HepG2 (cell line): ENCODE measurements around the gene P2RY2. TPM values are rescaled to one million over a fixed set of nuclear protein-coding genes. Genes with fewer than 3 reads are reported as not detected.

Experiments used
- ATAC-seq: fragments of 200-7000 bp; cut with Tn5 transposase; 3 replicates; pipeline ENCODE4 v1.9.1; 2020; ENCODE audit warnings: mild to moderate bottlenecking, moderate library complexity
- BruUV-seq: library from RNA; stranded (reverse); fragments of 400-500 nt; replicated peaks from 2 replicates; lab custom pipeline; 2021; lab: Mats Ljungman, UMichigan
- CTCF ChIA-PET: fragments of 300-600 bp; formaldehyde crosslinking; extraction: SDS; loops from one replicate; lab custom pipeline; 2021; ENCODE audit warnings: low total read pairs, inconsistent platforms, low intra/inter-chr PET ratio; lab: Yijun Ruan, JAX
- POLR2A ChIA-PET: fragments of 350-600 bp; sonication (Branson Sonifier 250); formaldehyde crosslinking; loops from one replicate; lab custom pipeline; 2020; ENCODE audit warnings: antibody characterized with exemption, inconsistent platforms; lab: Yijun Ruan, JAX
- DNase-seq: peaks from one replicate; pipeline ENCODE4 v3.0.0-alpha.2; 2015; ENCODE audit warnings: low spot score
- FAIRE-seq: peaks from 3 replicates; lab custom pipeline; 2011; peaks lifted over from hg19 to GRCh38; lab: Jason Lieb, UNC
- H2AFZ ChIP-seq: one replicate; pipeline ENCODE4 v1.6.1; 2011; ENCODE audit warnings: low read length, inconsistent platforms
- H3K27ac ChIP-seq: fragments of 300-600 bp; 3 replicates; pipeline ENCODE4 v1.8.0; 2011; ENCODE audit warnings: mixed run types, mild to moderate bottlenecking, mixed read lengths, low read length, inconsistent platforms; ENCODE audit not compliant: insufficient read depth; ENCODE audit errors: extremely low read length
- H3K27me3 ChIP-seq, 2 experiments: fragments of 200-600 bp in 1 of 2; 2 replicates in 1 of 2; 3 replicates in 1 of 2; pipeline versions ENCODE4 v1.6.0 to v1.8.0; 2011; ENCODE audit warnings: low read length in 2 of 2, mild to moderate bottlenecking in 2 of 2, moderate library complexity in 2 of 2, inconsistent platforms in 1 of 2; ENCODE audit not compliant: insufficient read depth in 2 of 2, control insufficient read depth in 1 of 2
- H3K36me3 ChIP-seq, 2 experiments: fragments of 200-600 bp in 1 of 2; replicated peaks in 1 of 2; 2 replicates in 1 of 2; 3 replicates in 1 of 2; pipeline versions ENCODE4 v1.5.1 to v1.8.0; 2011; ENCODE audit warnings: low read length in 2 of 2, inconsistent platforms in 1 of 2; ENCODE audit not compliant: insufficient read depth in 2 of 2, control insufficient read depth in 1 of 2
- H3K4me1 ChIP-seq: 2 replicates; pipeline ENCODE4 v1.5.1; 2012; ENCODE audit warnings: low read length, inconsistent platforms; ENCODE audit not compliant: insufficient read depth
- H3K4me2 ChIP-seq: 2 replicates; pipeline ENCODE4 v1.6.0; 2011; ENCODE audit warnings: low read depth, low read length, inconsistent platforms
- H3K4me3 ChIP-seq, 3 experiments: fragments of 200-600 bp in 1 of 3; sonication (generic), shearing (Covaris generic) in 1 of 3; replicated peaks in 1 of 3; 2 replicates each; pipeline ENCODE4 v1.5.1; 2011 to 2016; ENCODE audit warnings: low read length in 3 of 3, inconsistent platforms in 2 of 3, low read depth in 2 of 3, mild to moderate bottlenecking in 2 of 3, control low read depth in 1 of 3, mixed read lengths in 1 of 3; ENCODE audit not compliant: insufficient read depth in 1 of 3
- H3K79me2 ChIP-seq: one replicate; pipeline ENCODE4 v1.6.1; 2011; ENCODE audit warnings: low read length, inconsistent platforms; ENCODE audit not compliant: insufficient read depth
- H3K9ac ChIP-seq: 2 replicates; pipeline ENCODE4 v1.6.0; 2011; ENCODE audit warnings: mild to moderate bottlenecking, low read depth, low read length, inconsistent platforms; ENCODE audit not compliant: insufficient read depth
- H3K9me3 ChIP-seq: 2 replicates; pipeline ENCODE4 v1.5.1; 2012; ENCODE audit warnings: mild to moderate bottlenecking, low read length
- H4K20me1 ChIP-seq: 2 replicates; pipeline ENCODE4 v1.6.0; 2011; ENCODE audit warnings: inconsistent platforms, mild to moderate bottlenecking, low read length, moderate library complexity; ENCODE audit not compliant: insufficient read depth
- IRF1 ChIP-seq: sonication (generic); formaldehyde crosslinking; IDR thresholded peaks from 2 replicates; pipeline ENCODE4 v1.4.0; 2020; ENCODE audit warnings: low read depth, mild to moderate bottlenecking, missing genetic modification reagents
- POLR2A ChIP-seq, 2 experiments: IDR thresholded peaks; 2 replicates each; pipeline ENCODE4 v1.6.1; 2011; ENCODE audit warnings: low read depth in 2 of 2, low read length in 2 of 2, mild to moderate bottlenecking in 1 of 2, moderate library complexity in 1 of 2; ENCODE audit not compliant: insufficient read depth in 1 of 2
- PRPF4 ChIP-seq: fragments of 200-400 bp; formaldehyde crosslinking; IDR thresholded peaks from 2 replicates; pipeline ENCODE4 v1.6.1; 2016; ENCODE audit warnings: low read length, low read depth; ENCODE audit not compliant: poor library complexity, severe bottlenecking
- REST ChIP-seq, 2 experiments: IDR thresholded peaks; 2 replicates each; pipeline ENCODE4 v1.6.1; 2011 to 2012; ENCODE audit warnings: low read length in 2 of 2, borderline replicate concordance in 1 of 2, low read depth in 1 of 2, mild to moderate bottlenecking in 1 of 2, moderate library complexity in 1 of 2
- WIZ ChIP-seq: sonication (generic); formaldehyde crosslinking; IDR thresholded peaks from 2 replicates; pipeline ENCODE4 v1.5.1; 2020; ENCODE audit warnings: mild to moderate bottlenecking, missing genetic modification reagents
- WGBS: methylation state at CpG from one replicate; pipeline ENCODE4 v1.1.6; 2017; ENCODE audit warnings: low lambda C conversion rate; 5-methylcytosine and 5-hydroxymethylcytosine counted together
- in situ Hi-C: cut with HindIII; loops from 2 replicates; pipeline ENCODE4 v1.10.0; 2017; ENCODE audit warnings: low pct_unique_long_range_greater_than_20kb; ENCODE audit not compliant: extremely low pct_ligation_motif_present
- intact Hi-C: fragments of 100-400 bp; cut with micrococcal nuclease; formaldehyde crosslinking; loops from one replicate; pipeline ENCODE4 v1.10.0; 2022; ENCODE audit not compliant: unreplicated experiment
- polyA plus RNA-seq, 8 experiments: library from polyadenylated mRNA; depleted of rRNA in 3 of 8; stranded (reverse) in 7 of 8; unstranded in 1 of 8; fragments of >200 nt; fragmentation: Illumina TruSeq in 4 of 8; extraction: Trizol in 4 of 8; gene quantifications; 2 replicates each; pipeline versions ENCODE4 v1.2.1 to v1.2.3, GENCODE V29; 2011 to 2016; ENCODE audit warnings: low read depth in 4 of 8, missing spikeins in 1 of 8, mixed read lengths in 1 of 8; ENCODE audit not compliant: insufficient read depth in 1 of 8
- total RNA-seq, 5 experiments: library from RNA; depleted of rRNA; stranded (reverse); fragments of >200 nt; fragmentation: Illumina TruSeq; extraction: Trizol; gene quantifications; 2 replicates each; pipeline ENCODE4 v1.2.3, GENCODE V29; 2016; ENCODE audit warnings: low read depth in 1 of 5

P2RY2 gene
- total and polyA plus RNA-seq, 2 of the 13 experiments (the other 11 are each of a cell fraction or from before 2014, with no cell fraction given), result 0.95 to 3.1 TPM

GRCh38 chr11:73203790-73204189 is 14.3 kb upstream of the P2RY2 start:
- in situ Hi-C loops (no loop called here), intact Hi-C loops (no loop called here)
- FAIRE-seq, result no peak
- no peak for DNase-seq
- ATAC-seq, result peak; percentile 56; the same call in 1 of the 3 replicates
- peaks cover 30% of the 10 kb centered on the region for H3K4me1 ChIP-seq
- TF ChIP-seq POLR2A (IDR thresholded peaks at IDR 0.05; ENCODE audit: insufficient read depth in 1 of 2, low read depth in 2 of 2, low read length in 2 of 2), result no peak
- TF ChIP-seq REST (IDR thresholded peaks at IDR 0.05; ENCODE audit: borderline replicate concordance in 1 of 2, low read depth in 1 of 2, low read length in 2 of 2), result peak in 1 of 2 experiments; percentile 78; a peak in 3 of 4 replicates
- H3K27ac ChIP-seq, result no peak overlapping the region
- H3K4me3 ChIP-seq, result no peak overlapping the region
- H3K4me2 ChIP-seq, result no peak overlapping the region
- CTCF ChIA-PET, result no interaction called here
- H3K79me2 ChIP-seq, result no peaks in the 10 kb centered on the region
- H4K20me1 ChIP-seq, result no peaks in the 10 kb centered on the region
- 0% methylated on average over 1 of the region's 4 CpGs for WGBS
- POLR2A ChIA-PET, result no interaction called here
- no peaks in the 10 kb centered on the region for H3K9me3 ChIP-seq
- no peak overlapping the region for H3K9ac ChIP-seq
- no peak overlapping the region for H2AFZ ChIP-seq
- no TSS peak for BruUV-seq
- no peaks in the 10 kb centered on the region; a peak in 1 of 5 replicates for H3K27me3 ChIP-seq
- H3K36me3 ChIP-seq, result no peaks in the 10 kb centered on the region

GRCh38 chr11:73204711-73205121 is 13.4 kb upstream of the P2RY2 start:
- CTCF ChIA-PET, result no interaction called here
- in situ Hi-C loops, result no loop called here
- FAIRE-seq, result no peak
- TF ChIP-seq IRF1 (no peak), PRPF4 (no peak), WIZ (no peak)

More at GRCh38 chr11:73204711-73205121, 13.4 kb upstream of the P2RY2 start:
- intact Hi-C loops, result no loop called here
- Histone ChIP-seq H4K20me1 (no peaks in the 10 kb centered on the region), H3K4me1 (peaks cover 30% of the 10 kb centered on the region), H3K9ac (no peak overlapping the region), H3K79me2 (no peaks in the 10 kb centered on the region), H3K4me3 (no peak overlapping the region), H3K36me3 (no peaks in the 10 kb centered on the region), H3K27ac (no peak overlapping the region), H3K27me3 (no peaks in the 10 kb centered on the region; a peak in 1 of 5 replicates), H3K4me2 (no peak overlapping the region), H3K9me3 (no peaks in the 10 kb centered on the region), H2AFZ (no peak overlapping the region)
- ATAC-seq (peak; percentile 36; the same call in 1 of the 3 replicates), DNase-seq (no peak)
- no TSS peak for BruUV-seq
- POLR2A ChIA-PET, result no interaction called here
- 28% methylated on average over 3 of the region's 8 CpGs for WGBS
